IMR-90 (cell line): ENCODE results near the gene WLS. TPM values are rescaled to one million over a fixed set of nuclear protein-coding genes. Genes with fewer than 3 reads are reported as not detected.
A peak's percentile ranks its signal among the peaks of the same experiment; 100 is the strongest.

Experiments used
- ATAC-seq: fragments of 200-7000 bp; cut with Tn5 transposase; 2 replicates; pipeline ENCODE4 v1.9.1; 2020; ENCODE audit warnings: low read depth, mild to moderate bottlenecking, moderate library complexity
- BruUV-seq: library from RNA; stranded (reverse); fragments of 400-500 nt; replicated peaks from 2 replicates; lab custom pipeline; 2021; lab: Mats Ljungman, UMichigan
- CTCF ChIA-PET: fragments of 300-600 bp; formaldehyde crosslinking; extraction: SDS; loops from one replicate; lab custom pipeline; 2021; ENCODE audit warnings: antibody characterized with exemption; lab: Yijun Ruan, JAX
- POLR2A ChIA-PET: fragments of 300-600 bp; sonication (Branson Sonifier 250); formaldehyde crosslinking; loops from one replicate; lab custom pipeline; 2022; ENCODE audit warnings: antibody characterized with exemption; ENCODE audit not compliant: unreplicated experiment; lab: Charles Lee
- DNase-seq: peaks from one replicate; pipeline ENCODE4 v3.0.0; 2013
- H2AFZ ChIP-seq: replicated peaks from 2 replicates; pipeline ENCODE3; 2013; ENCODE audit warnings: low read length, mild to moderate bottlenecking; ENCODE audit not compliant: poor library complexity
- H2AK5ac ChIP-seq: 2 replicates; pipeline ENCODE4 v1.6.1; 2013; ENCODE audit warnings: low read depth, low read length, inconsistent platforms
- H2AK9ac ChIP-seq: replicated peaks from 2 replicates; pipeline ENCODE3; 2013; ENCODE audit warnings: mild to moderate bottlenecking, low read depth, low read length, moderate library complexity; ENCODE audit not compliant: poor library complexity
- H2BK120ac ChIP-seq: 2 replicates; pipeline ENCODE4 v1.6.1; 2013; ENCODE audit warnings: low read depth, low read length, inconsistent platforms
- H2BK15ac ChIP-seq: 3 replicates; pipeline ENCODE4 v1.6.1; 2013; ENCODE audit warnings: low read depth, low read length, inconsistent platforms
- H2BK20ac ChIP-seq: 2 replicates; pipeline ENCODE4 v1.6.1; 2013; ENCODE audit warnings: low read depth, mild to moderate bottlenecking, inconsistent platforms, low read length, moderate library complexity
- H2BK5ac ChIP-seq: 2 replicates; pipeline ENCODE4 v1.6.1; 2013; ENCODE audit warnings: mild to moderate bottlenecking, low read depth, low read length, inconsistent platforms; ENCODE audit not compliant: poor library complexity, severe bottlenecking
- H3K14ac ChIP-seq: replicated peaks from 2 replicates; pipeline ENCODE4 v1.6.1; 2013; ENCODE audit warnings: low read depth, low read length, inconsistent platforms
- H3K18ac ChIP-seq: 2 replicates; pipeline ENCODE4 v1.6.1; 2013; ENCODE audit warnings: low read depth, low read length, control low read depth
- H3K23ac ChIP-seq: 2 replicates; pipeline ENCODE4 v1.6.1; 2013; ENCODE audit warnings: low read depth, low read length, inconsistent platforms
- H3K27ac ChIP-seq: 2 replicates; pipeline ENCODE4 v1.5.1; 2013; ENCODE audit warnings: mild to moderate bottlenecking, control low read depth, low read length; ENCODE audit not compliant: insufficient read depth
- H3K27me3 ChIP-seq: 2 replicates; pipeline ENCODE4 v1.6.1; 2013; ENCODE audit warnings: low read length; ENCODE audit not compliant: control insufficient read depth, insufficient read depth
- H3K36me3 ChIP-seq: 2 replicates; pipeline ENCODE4 v1.6.1; 2013; ENCODE audit warnings: low read length, mixed read lengths; ENCODE audit not compliant: control insufficient read depth, insufficient read depth
- H3K4ac ChIP-seq: 2 replicates; pipeline ENCODE4 v1.6.1; 2013; ENCODE audit warnings: low read depth, low read length, inconsistent platforms
- H3K4me1 ChIP-seq: 2 replicates; pipeline ENCODE4 v1.6.1; 2013; ENCODE audit warnings: low read length, mixed read lengths; ENCODE audit not compliant: control insufficient read depth, insufficient read depth
- H3K4me2 ChIP-seq: 2 replicates; pipeline ENCODE4 v1.6.1; 2013; ENCODE audit warnings: low read depth, mild to moderate bottlenecking, control low read depth, low read length, moderate library complexity
- H3K4me3 ChIP-seq: 2 replicates; pipeline ENCODE4 v1.5.1; 2013; ENCODE audit warnings: low read depth, mild to moderate bottlenecking, control low read depth, low read length, moderate library complexity; ENCODE audit not compliant: insufficient read depth
- H3K56ac ChIP-seq: 2 replicates; pipeline ENCODE4 v1.6.1; 2013; ENCODE audit warnings: low read length, inconsistent platforms; ENCODE audit not compliant: insufficient read depth; ENCODE audit errors: extremely low read depth
- H3K79me1 ChIP-seq, 2 experiments: 2 replicates each; pipeline ENCODE4 v1.6.1; 2013; ENCODE audit warnings: low read length in 2 of 2, inconsistent platforms in 1 of 2, low read depth in 1 of 2
- H3K9ac ChIP-seq: 2 replicates; pipeline ENCODE4 v1.6.1; 2013; ENCODE audit warnings: low read depth, low read length, control low read depth
- H3K9me1 ChIP-seq: 2 replicates; pipeline ENCODE4 v1.6.1; 2013; ENCODE audit warnings: low read length, inconsistent platforms; ENCODE audit not compliant: insufficient read depth
- H3K9me3 ChIP-seq: 2 replicates; pipeline ENCODE4 v1.6.1; 2013; ENCODE audit warnings: low read length; ENCODE audit not compliant: control insufficient read depth, insufficient read depth
- H4K20me1 ChIP-seq: 2 replicates; pipeline ENCODE4 v1.6.1; 2013; ENCODE audit warnings: low read length, inconsistent platforms; ENCODE audit not compliant: insufficient read depth
- H4K5ac ChIP-seq: 2 replicates; pipeline ENCODE4 v1.6.1; 2013; ENCODE audit warnings: mild to moderate bottlenecking, low read depth, low read length, control low read depth
- H4K8ac ChIP-seq, 2 experiments: 2 replicates each; pipeline ENCODE4 v1.6.1; 2013; ENCODE audit warnings: low read depth in 2 of 2, low read length in 2 of 2, control low read depth in 1 of 2, inconsistent platforms in 1 of 2
- H4K91ac ChIP-seq: 2 replicates; pipeline ENCODE4 v1.6.1; 2013; ENCODE audit warnings: low read depth, low read length, inconsistent platforms; ENCODE audit not compliant: insufficient read depth
- CEBPB ChIP-seq: IDR thresholded peaks from 2 replicates; pipeline ENCODE4 v1.6.1; 2012; ENCODE audit warnings: low read depth, low read length, improper control_type of control experiment
- MAFK ChIP-seq: IDR thresholded peaks from 2 replicates; pipeline ENCODE4 v1.6.1; 2012; ENCODE audit warnings: low read depth, low read length, improper control_type of control experiment
- MXI1 ChIP-seq: IDR thresholded peaks from 2 replicates; pipeline ENCODE4 v1.6.1; 2012; ENCODE audit warnings: low read depth, mild to moderate bottlenecking, low read length, moderate library complexity, borderline replicate concordance
- NFE2L2 ChIP-seq: fragments of 150-350 bp; IDR thresholded peaks from 2 replicates; pipeline ENCODE4 v1.6.1; 2016; ENCODE audit warnings: low read depth, mild to moderate bottlenecking, low read length
- RAD21 ChIP-seq: IDR thresholded peaks from 2 replicates; pipeline ENCODE4 v1.6.1; 2012; ENCODE audit warnings: low read length, improper control_type of control experiment
- SMC3 ChIP-seq: fragments of 150-350 bp; IDR thresholded peaks from 2 replicates; pipeline ENCODE4 v1.6.1; 2016; ENCODE audit warnings: low read depth, mild to moderate bottlenecking, antibody characterized with exemption, low read length, moderate library complexity
- WGBS, 2 experiments: methylation state at CpG; one replicate each; pipeline versions ENCODE4 v1.1.5 to v1.1.7; 2013; ENCODE audit warnings: missing lambda C conversion rate in 2 of 2; ENCODE audit not compliant: insufficient read length in 1 of 2; ENCODE audit errors: extremely low coverage in 2 of 2; 5-methylcytosine and 5-hydroxymethylcytosine counted together
- dilution Hi-C: fragments of 300-500 bp; cut with HindIII; formaldehyde crosslinking; loops from one replicate; pipeline ENCODE4 v1.14.3; 2018; ENCODE audit warnings: low sequenced_read_pairs; ENCODE audit not compliant: unreplicated experiment
- in situ Hi-C: fragments of 300-500 bp; cut with MboI; formaldehyde crosslinking; loops from 3 replicates; pipeline ENCODE4 v1.14.3; 2019; ENCODE audit warnings: low sequenced_read_pairs, inconsistent platforms, mixed read lengths
- intact Hi-C: fragments of 100-400 bp; cut with micrococcal nuclease; formaldehyde crosslinking; loops from 2 replicates; pipeline ENCODE4 v1.10.0; 2022
- polyA plus RNA-seq, 3 experiments: library from polyadenylated mRNA; depleted of rRNA; stranded (reverse); fragments of >200 nt; gene quantifications; 2 replicates each; pipeline ENCODE4 v1.2.3, GENCODE V29; 2012; ENCODE audit warnings: low replicate concordance in 1 of 3
- total RNA-seq: library from RNA; depleted of rRNA; stranded (reverse); fragments of >200 nt; gene quantifications from 2 replicates; pipeline ENCODE4 v1.2.3, GENCODE V29; 2012
- TF ChIP-seq, protein P1 (sequence below): fragments of 150-350 bp; IDR thresholded peaks from 2 replicates; pipeline ENCODE4 v1.6.1; 2016; ENCODE audit warnings: low read depth, mild to moderate bottlenecking, low read length, moderate library complexity, borderline replicate concordance
- TF ChIP-seq, protein P2 (sequence below): fragments of 150-350 bp; IDR thresholded peaks from 2 replicates; pipeline ENCODE4 v1.6.1; 2017; ENCODE audit warnings: mild to moderate bottlenecking, antibody characterized with exemption, low read length, low read depth

Gene WLS
- total and polyA plus RNA-seq, 2 of the 4 experiments (the other 2 are of a cell fraction) = 152 to 157 TPM

DNA sequence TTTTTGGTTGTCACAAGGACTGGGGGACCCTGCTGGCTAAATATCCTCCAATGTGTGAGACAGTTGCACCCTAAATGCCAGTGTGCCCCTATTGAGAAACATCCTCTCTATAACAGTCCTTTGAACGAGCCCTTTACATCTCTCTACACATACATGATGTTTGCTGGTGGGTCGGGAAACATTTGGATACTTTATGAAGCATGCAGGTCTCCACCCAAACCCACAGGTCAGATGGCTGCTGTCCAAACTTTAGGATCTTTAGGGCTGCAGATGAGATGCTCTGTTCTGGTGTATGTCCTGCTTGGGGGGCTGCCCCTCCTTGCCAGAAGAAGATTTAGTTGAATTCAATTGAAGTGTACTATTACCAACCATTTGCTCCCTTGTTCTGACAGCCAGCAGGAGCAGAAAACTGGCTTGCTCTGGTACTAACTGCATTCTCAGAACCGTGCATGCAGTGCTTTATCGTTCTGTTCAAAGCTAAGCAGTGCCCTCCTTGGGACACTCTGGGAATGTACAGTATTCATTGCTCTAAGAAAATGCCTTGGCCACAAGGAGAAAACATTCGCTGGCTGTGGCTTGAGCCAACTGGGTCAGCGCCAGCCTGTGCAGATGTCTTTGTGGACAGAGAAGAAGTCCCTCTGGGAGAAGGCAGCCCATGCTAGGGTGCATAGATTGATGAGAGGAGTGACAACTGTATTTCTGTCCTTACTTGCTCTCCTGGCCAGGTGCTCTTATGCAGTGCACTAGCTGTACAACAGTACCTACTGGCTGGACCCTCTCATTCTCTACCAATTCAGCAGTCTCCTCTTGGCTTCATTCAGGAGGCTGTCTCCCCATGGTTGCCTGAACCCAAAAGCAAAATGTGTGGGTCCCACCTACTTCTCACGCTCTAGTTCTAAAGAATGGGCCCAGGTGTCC is 120.5 kb downstream of the WLS start (continued):
- TF ChIP-seq MXI1 = no peak
- peak; percentile 92 for TF ChIP-seq SMC3
- TF ChIP-seq NFE2L2 = no peak

DNA sequence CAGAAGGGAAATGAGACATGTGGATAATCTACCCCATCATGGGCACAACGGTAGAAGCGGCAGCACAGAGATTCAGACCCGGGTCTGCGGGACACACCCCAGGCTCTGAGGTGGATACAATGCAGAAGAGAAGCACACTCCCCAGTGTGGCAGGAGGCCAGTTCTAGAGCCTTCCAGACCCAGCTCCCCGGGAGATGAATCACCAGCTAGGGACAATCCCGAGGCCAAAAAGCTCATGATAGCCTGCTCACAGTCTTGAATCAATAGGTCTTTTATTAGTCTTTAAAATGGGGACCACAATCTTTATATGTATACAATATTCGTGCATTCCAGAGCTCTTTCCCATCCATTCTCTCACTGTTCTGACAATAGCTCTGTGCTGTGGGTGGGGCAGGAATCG is 124.6 kb downstream of the WLS start:
- Histone ChIP-seq H2AFZ (no peak overlapping the region), H3K9me3 (no peaks in the 10 kb centered on the region), H3K4me1 (peaks cover 14% of the 10 kb centered on the region), H3K27ac (no peak overlapping the region), H3K9me1 (peaks cover 13% of the 10 kb centered on the region), H2AK9ac (no peak overlapping the region), H3K14ac (no peak overlapping the region), H4K20me1 (no peaks in the 10 kb centered on the region; the same call in 1 of the 2 replicates), H3K27me3 (no peaks in the 10 kb centered on the region), H3K56ac (no peak overlapping the region), H3K18ac (no peak overlapping the region), H2BK20ac (no peak overlapping the region), H2AK5ac (no peak overlapping the region), H4K91ac (no peak overlapping the region), H4K5ac (no peak overlapping the region), H2BK120ac (no peak overlapping the region), H3K36me3 (peaks cover 1% of the 10 kb centered on the region; the same call in 1 of the 2 replicates), H3K9ac (no peak overlapping the region), H2BK15ac (no peak overlapping the region), H2BK5ac (no peak overlapping the region), H3K4me3 (no peak overlapping the region), H3K4me2 (no peak overlapping the region), H4K8ac (no peak overlapping the region), H3K23ac (no peak overlapping the region), H3K4ac (no peak overlapping the region), H3K79me1 (no peaks in the 10 kb centered on the region)
- intact Hi-C loops (no loop called here), in situ Hi-C loops (loop anchor here (5.0 to 25.0 kb wide), 4 partner anchors 335 to 1630 kb away; no protein-coding TSS in a partner anchor), dilution Hi-C loops (no loop called here)
- ChIA-PET POLR2A (no interaction called here), CTCF (interaction anchor here (1.1 kb wide), 1 partner anchor 341 kb away, joined by 3 read pairs; no protein-coding TSS in a partner anchor)
- WGBS, 2 experiments = no CpG with 5 or more reads among the region's 8 CpGs
- no peak for ATAC-seq
- no peak for TF ChIP-seq MXI1
- no peak for TF ChIP-seq RAD21
- TF ChIP-seq, protein P1, sequence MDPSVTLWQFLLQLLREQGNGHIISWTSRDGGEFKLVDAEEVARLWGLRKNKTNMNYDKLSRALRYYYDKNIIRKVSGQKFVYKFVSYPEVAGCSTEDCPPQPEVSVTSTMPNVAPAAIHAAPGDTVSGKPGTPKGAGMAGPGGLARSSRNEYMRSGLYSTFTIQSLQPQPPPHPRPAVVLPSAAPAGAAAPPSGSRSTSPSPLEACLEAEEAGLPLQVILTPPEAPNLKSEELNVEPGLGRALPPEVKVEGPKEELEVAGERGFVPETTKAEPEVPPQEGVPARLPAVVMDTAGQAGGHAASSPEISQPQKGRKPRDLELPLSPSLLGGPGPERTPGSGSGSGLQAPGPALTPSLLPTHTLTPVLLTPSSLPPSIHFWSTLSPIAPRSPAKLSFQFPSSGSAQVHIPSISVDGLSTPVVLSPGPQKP = no peak
- TF ChIP-seq MAFK = no peak
- no peak for TF ChIP-seq NFE2L2
- TF ChIP-seq, protein P2, sequence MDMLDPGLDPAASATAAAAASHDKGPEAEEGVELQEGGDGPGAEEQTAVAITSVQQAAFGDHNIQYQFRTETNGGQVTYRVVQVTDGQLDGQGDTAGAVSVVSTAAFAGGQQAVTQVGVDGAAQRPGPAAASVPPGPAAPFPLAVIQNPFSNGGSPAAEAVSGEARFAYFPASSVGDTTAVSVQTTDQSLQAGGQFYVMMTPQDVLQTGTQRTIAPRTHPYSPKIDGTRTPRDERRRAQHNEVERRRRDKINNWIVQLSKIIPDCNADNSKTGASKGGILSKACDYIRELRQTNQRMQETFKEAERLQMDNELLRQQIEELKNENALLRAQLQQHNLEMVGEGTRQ = no peak
- no peak for TF ChIP-seq CEBPB
- BruUV-seq = no TSS peak
- peak; percentile 60 for DNase-seq
